ENCODE measurements around the gene STPG4.

Gene STPG4

GRCh38 chr2:47087051-47087450 is 68.1 kb downstream of the STPG4 start:
- DNase-seq (ENCODE audit: low read depth): no peak

GRCh38 chr2:47086571-47086970 is 68.5 kb downstream of the STPG4 start:
- DNase-seq (ENCODE audit: low read depth): no peak

- DNase-seq (ENCODE audit: low read depth): no peak
Observed at GRCh38 chr2:47086054-47086471, 69.0 kb downstream of the STPG4 start.

- no peak for DNase-seq (ENCODE audit: low read depth)
Observed at GRCh38 chr2:47083886-47084687, 71.0 kb downstream of the STPG4 start.

GRCh38 chr2:47083485-47083884 is 71.6 kb downstream of the STPG4 start:
- no peak for DNase-seq (ENCODE audit: low read depth)

- DNase-seq (ENCODE audit: low read depth): no peak
Observed at GRCh38 chr2:47083005-47083404, 72.1 kb downstream of the STPG4 start.

- no peak for DNase-seq (ENCODE audit: low read depth)
Observed at GRCh38 chr2:47080888-47081301, 74.2 kb downstream of the STPG4 start.

GRCh38 chr2:47079515-47080412 is 75.3 kb downstream of the STPG4 start:
- DNase-seq (ENCODE audit: low read depth): no peak

- no peak for DNase-seq (ENCODE audit: low read depth)
Observed at GRCh38 chr2:47078541-47079482, 76.3 kb downstream of the STPG4 start.

- DNase-seq (ENCODE audit: low read depth): no peak
Observed at GRCh38 chr2:47077442-47078117, 77.5 kb downstream of the STPG4 start.

- no peak for DNase-seq (ENCODE audit: low read depth)
Observed at GRCh38 chr2:47076586-47077441, 78.3 kb downstream of the STPG4 start.

GRCh38 chr2:47076126-47076506 is 79.0 kb downstream of the STPG4 start:
- no peak for DNase-seq (ENCODE audit: low read depth)

- no peak for DNase-seq (ENCODE audit: low read depth)
Observed at GRCh38 chr2:47075361-47076125, 79.6 kb downstream of the STPG4 start.

- no peak for DNase-seq (ENCODE audit: low read depth)
Observed at GRCh38 chr2:47074691-47075090, 80.4 kb downstream of the STPG4 start.

- no peak for DNase-seq (ENCODE audit: low read depth)
Observed at GRCh38 chr2:47073641-47074040, 81.5 kb downstream of the STPG4 start.

- DNase-seq (ENCODE audit: low read depth): no peak
Observed at GRCh38 chr2:47073217-47073616, 81.9 kb downstream of the STPG4 start.

- no peak for DNase-seq (ENCODE audit: low read depth)
Observed at GRCh38 chr2:47072728-47073191, 82.3 kb downstream of the STPG4 start.

- no peak for DNase-seq (ENCODE audit: low read depth)
Observed at GRCh38 chr2:47072018-47072691, 83.0 kb downstream of the STPG4 start.
